ENCODE data around the gene NR5A2.

The NR5A2 gene

GRCh38 chr1:200075522-200075921 lies 48.0 kb downstream of the NR5A2 start:
- no peak for DNase-seq

- DNase-seq: no peak
These were observed 48.5 kb downstream of the NR5A2 start for GRCh38 chr1:200075938-200076546.

- no peak for DNase-seq
These were observed 51.9 kb downstream of the NR5A2 start for GRCh38 chr1:200079232-200079940.

DNA sequence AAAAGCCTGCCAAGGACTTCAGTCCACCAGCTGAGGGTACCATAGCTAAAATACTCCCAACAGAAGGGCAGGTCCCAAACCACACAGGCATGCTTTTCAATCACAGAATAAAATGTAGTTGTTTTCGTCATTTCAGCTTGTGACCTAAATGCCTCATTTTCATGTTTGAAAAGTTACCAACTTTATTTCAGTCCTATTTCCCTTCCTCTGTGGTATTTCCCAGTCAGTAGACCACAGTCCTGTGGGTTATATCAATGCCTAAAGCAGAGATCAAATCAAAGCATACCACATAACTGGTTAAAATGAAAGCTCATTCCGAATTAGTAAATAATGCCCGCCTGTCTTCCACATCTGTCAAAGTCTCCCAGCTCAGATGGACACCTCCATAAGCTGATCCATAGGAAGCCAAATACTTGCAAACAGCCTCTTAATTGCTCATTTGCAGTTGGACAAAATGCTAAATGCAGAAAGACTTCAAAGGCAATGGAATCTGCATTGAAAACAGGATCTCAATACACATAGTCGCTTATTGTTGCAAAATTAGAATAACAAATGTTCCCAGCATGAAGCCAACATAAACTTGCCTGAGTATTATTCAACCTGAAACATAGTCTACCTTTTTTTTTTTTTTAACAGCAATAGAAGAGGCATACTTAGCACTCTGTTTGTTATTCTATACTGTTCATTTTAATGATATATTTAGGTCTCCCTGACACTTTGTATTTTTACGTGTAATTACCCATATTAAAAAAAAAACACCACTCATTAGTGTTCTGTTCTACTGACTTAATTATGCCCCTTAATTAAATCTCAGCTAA lies 53.9 kb downstream of the NR5A2 start:
- DNase-seq: no peak

DNA sequence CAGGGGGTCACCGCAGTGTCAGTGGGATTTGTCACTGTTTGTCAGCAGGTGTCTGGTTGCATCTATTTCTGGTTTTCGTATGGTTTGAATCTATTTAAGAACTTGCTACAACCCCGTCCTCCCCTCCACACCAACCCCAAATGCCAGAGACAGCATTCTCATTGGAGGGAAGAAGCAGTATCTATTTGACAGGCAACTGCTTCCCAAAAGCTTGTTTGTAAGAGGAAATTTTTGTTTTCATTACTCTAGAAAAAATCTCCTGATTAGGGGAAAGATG lies 54.4 kb downstream of the NR5A2 start:
- no peak for DNase-seq

- DNase-seq: no peak
These were observed 54.8 kb downstream of the NR5A2 start for GRCh38 chr1:200082329-200082728.

DNA sequence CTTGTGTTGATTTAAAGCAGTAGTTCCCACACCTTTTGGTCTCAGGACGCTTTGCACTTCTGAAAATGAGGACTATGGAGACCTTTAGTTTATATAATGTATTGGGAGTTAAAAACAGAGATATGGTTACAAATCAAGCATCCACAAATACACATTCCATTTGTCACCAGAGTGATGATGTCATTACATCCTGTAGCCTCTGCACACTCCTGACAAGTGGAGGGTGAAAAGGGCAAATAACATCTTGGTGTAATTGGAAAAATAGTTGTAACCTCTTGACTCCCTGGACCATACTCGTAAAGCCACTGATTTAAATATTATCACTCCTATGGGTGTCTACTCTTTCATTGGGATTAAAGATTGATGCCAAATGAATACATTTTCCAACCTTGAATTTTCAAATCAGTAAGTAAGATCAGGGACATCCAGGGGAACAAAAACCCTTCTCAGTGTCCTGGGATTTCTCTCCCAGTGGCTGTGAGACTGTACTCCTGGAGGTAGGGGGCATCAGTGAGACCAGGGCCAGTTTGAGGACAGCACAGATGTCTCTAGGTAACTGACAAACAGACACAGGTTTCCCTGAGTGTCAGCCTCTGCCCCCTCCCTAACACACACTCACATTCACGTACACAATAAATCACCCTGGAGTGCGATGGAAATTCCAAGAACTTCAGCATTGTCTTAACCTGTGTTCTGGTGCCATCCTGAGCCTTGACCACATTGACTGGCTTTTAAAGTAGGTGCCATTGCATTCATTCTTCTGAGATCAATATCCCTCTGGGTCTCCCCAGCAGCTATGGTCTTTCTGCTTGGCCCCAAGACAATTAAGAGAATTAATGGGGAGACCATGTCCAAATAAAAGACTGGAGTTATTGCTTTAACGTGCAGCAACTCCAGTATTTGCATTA lies 63.0 kb downstream of the NR5A2 start:
- DNase-seq: no peak

DNA sequence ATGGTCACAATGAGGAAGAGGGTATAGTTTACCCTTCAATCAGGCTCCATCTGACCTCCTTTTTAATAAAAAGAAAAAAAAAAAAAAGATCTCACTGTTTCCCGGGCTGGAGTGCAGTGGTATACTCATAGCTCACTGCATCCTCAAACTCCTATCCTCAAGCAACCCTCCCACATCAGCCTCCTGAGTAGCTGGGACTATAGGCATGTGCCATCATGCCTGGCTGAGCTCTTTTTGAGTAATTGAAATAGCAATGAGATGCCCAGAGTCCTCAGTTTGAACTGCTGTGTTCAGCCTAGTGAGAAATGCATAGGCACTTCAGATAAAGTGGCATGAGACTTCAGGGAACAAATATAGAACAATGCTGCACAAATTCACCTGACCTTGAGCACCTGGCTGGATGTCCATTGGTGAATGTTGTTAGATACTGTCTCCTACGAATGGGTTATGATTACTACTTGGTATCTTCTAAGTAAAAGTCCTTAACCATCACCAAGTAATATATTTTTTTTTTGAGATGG lies 67.6 kb downstream of the NR5A2 start:
- no peak for DNase-seq

GRCh38 chr1:200096774-200097173 lies 69.3 kb downstream of the NR5A2 start:
- DNase-seq: no peak

DNA sequence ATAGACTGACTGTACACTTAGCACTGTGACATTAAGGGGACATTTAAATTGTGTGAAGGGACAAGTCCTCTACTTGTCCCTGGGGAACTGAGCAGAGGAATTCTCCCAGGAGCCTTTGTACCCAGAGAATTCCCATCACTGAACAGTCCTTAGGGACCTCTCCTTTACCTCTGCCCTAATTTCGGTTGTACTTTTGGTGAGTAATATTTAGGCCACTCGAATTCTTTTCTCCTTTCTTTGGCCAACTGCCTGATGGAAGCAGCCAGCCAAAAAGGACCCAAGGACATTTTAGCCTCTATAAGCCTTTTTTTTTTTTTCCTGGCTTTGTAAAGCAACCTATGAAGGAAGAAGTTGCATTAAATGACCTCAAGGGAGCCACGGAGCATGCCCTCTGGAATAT lies 71.5 kb downstream of the NR5A2 start:
- no peak for DNase-seq

DNA sequence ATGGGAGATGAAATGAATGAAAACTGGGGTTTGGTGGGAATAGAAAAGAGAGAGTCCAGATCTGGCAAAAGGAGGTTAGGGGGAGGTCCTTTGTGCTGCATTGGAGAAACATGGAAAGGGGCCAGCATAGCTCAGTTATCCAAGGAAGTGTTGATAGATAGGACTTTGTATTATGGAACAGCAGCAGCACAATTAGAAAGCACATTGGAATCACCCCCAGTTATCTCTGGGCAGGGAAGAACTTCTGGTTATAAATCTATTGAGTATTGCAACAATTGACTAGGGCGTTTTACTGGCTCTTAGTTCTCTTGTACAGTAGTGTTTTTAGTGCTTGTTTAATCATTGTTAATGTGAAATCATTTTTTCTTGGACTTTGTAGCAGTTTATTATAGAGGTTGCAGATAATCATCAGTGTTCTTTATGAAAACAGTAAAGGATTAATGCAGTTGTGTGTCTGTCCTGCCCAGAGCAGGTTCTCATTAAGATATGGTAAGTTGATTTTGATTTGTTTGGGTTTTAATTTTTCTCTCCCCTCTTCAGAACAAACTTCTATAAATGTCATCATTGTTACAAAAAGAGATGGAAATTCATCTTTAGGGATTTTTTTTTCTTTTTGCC lies 76.6 kb downstream of the NR5A2 start:
- no peak for DNase-seq

DNA sequence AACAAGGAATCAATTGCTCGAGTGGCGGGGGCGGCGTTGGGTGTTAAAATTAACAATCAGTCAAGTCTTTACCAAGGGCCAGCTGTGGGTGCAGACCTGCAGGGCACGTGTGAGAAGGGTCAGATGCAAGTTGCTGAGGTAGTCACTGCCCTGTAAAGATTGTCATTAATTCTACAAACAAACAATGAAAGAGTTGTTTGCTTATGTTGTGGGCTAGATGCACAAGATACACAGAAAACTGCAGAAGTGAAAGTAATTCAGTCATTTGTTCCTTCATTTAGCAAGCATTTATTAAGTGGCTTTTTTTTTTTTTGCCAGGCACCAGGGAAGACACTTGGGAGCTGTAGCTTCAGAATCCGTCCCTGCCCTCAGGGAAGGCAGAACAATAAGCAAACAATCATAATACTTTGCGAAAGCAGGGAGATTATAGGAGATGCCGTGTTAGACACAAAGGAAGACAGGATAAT lies 79.5 kb downstream of the NR5A2 start:
- no peak for DNase-seq

GRCh38 chr1:200108659-200109058 lies 81.1 kb downstream of the NR5A2 start:
- no peak for DNase-seq

DNA sequence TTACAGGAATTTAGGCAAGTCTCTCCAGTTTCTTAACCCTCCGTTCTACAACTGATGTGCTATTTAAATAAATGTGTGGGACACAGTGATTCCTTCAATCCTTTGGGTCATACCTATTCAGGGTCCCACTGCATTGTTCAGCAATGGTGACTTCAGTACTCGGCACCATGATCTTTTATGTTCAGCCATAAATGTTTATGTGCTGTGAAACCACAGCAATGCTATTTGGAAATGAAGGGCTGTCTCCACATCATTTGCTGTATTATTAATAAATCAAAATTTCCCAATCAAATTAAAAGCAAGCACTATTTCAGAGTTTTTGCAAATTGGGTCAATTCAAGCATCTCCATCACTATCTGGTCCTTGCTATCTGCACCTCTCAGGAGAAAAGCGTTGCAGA lies 84.8 kb downstream of the NR5A2 start:
- no peak for DNase-seq

DNA sequence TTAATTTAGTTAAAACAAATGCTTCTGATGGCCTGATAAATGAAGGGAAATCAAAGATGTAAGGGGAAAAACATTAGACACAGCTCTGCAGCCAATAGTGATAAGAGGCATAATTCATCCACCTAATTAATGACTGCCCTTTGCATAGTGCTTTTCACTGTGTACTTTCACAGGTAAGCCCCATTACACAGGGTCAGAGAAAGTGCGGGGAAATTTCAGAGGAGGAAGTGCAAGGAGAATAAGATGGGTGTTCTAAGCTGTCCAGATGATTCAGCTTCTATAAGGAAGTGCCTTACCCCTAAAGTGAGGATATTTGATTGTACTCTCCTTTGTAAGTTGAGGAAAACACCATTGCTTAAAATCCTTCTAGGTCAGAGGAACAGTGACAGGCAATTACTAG lies 88.0 kb downstream of the NR5A2 start:
- no peak for DNase-seq

DNA sequence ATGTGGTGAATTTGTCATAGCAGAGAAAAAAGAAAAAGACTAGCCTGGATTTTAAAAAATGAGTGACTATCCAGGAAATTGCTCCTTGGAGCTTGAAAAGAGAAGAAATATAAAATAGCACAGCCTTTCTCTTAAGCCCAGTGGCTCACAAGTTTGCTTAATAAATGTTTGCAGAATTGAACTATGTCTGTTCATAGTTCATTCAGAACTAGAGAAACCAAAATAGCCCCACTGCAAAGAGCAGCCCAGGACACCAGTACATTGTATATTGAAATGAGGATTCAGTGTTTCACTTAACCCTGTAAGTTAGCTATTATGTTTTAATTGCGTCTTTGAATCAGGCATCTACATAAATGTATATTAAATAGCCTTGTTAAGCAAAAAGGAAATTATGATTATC lies 88.8 kb downstream of the NR5A2 start:
- DNase-seq: no peak

GRCh38 chr1:200118779-200119505 lies 91.4 kb downstream of the NR5A2 start:
- no peak for DNase-seq

- no peak for DNase-seq
These were observed 93.9 kb downstream of the NR5A2 start for GRCh38 chr1:200121421-200121820.

GRCh38 chr1:200124309-200124708 lies 96.8 kb downstream of the NR5A2 start:
- DNase-seq: no peak

GRCh38 chr1:200128081-200128480 lies 100.6 kb downstream of the NR5A2 start:
- no peak for DNase-seq

Data from NCI-H774 (cell line).